ENCODE results near the gene IL13.

IL13 gene

GRCh38 chr5:132679166-132679565 lies 21.2 kb downstream of the IL13 start:
- H3K36me3 ChIP-seq (ENCODE audit: control insufficient read depth in 2 of 2, insufficient read depth in 2 of 2, low read length in 2 of 2), result no peaks in the 10 kb centered on the region
- no peaks in the 10 kb centered on the region for H3K9me3 ChIP-seq (ENCODE audit: control insufficient read depth in 2 of 2, low read length in 2 of 2)
- no peaks in the 10 kb centered on the region for H3K27me3 ChIP-seq (ENCODE audit: control insufficient read depth in 2 of 2, insufficient read depth in 2 of 2, low read length in 2 of 2)
- H3K9ac ChIP-seq (ENCODE audit: low read depth in 1 of 2, low read length in 2 of 2), result no peak overlapping the region
- no peak overlapping the region for H3K4me3 ChIP-seq (ENCODE audit: low read length in 2 of 2)
- H3K27ac ChIP-seq (ENCODE audit: low read depth in 2 of 2, low read length in 2 of 2), result no peak overlapping the region
- H3K4me1 ChIP-seq (ENCODE audit: control insufficient read depth in 2 of 2, insufficient read depth in 2 of 2, low read length in 2 of 2), result no peaks in the 10 kb centered on the region

GRCh38 chr5:132679717-132680380 lies 21.9 kb downstream of the IL13 start:
- H3K36me3 ChIP-seq (ENCODE audit: control insufficient read depth in 2 of 2, insufficient read depth in 2 of 2, low read length in 2 of 2), result no peaks in the 10 kb centered on the region
- no peaks in the 10 kb centered on the region for H3K4me1 ChIP-seq (ENCODE audit: control insufficient read depth in 2 of 2, insufficient read depth in 2 of 2, low read length in 2 of 2)
- no peak overlapping the region for H3K9ac ChIP-seq (ENCODE audit: low read depth in 1 of 2, low read length in 2 of 2)
- H3K9me3 ChIP-seq (ENCODE audit: control insufficient read depth in 2 of 2, low read length in 2 of 2), result no peaks in the 10 kb centered on the region
- no peak overlapping the region for H3K4me3 ChIP-seq (ENCODE audit: low read length in 2 of 2)
- H3K27me3 ChIP-seq (ENCODE audit: control insufficient read depth in 2 of 2, insufficient read depth in 2 of 2, low read length in 2 of 2), result no peaks in the 10 kb centered on the region
- H3K27ac ChIP-seq (ENCODE audit: low read depth in 2 of 2, low read length in 2 of 2), result no peak overlapping the region

- no peak overlapping the region for H3K4me3 ChIP-seq (ENCODE audit: low read length in 2 of 2)
- no peaks in the 10 kb centered on the region for H3K9me3 ChIP-seq (ENCODE audit: control insufficient read depth in 2 of 2, low read length in 2 of 2)
- no peak overlapping the region for H3K27ac ChIP-seq (ENCODE audit: low read depth in 2 of 2, low read length in 2 of 2)
- H3K4me1 ChIP-seq (ENCODE audit: control insufficient read depth in 2 of 2, insufficient read depth in 2 of 2, low read length in 2 of 2), result no peaks in the 10 kb centered on the region
- H3K27me3 ChIP-seq (ENCODE audit: control insufficient read depth in 2 of 2, insufficient read depth in 2 of 2, low read length in 2 of 2), result no peaks in the 10 kb centered on the region
- H3K9ac ChIP-seq (ENCODE audit: low read depth in 1 of 2, low read length in 2 of 2), result no peak overlapping the region
- no peaks in the 10 kb centered on the region for H3K36me3 ChIP-seq (ENCODE audit: control insufficient read depth in 2 of 2, insufficient read depth in 2 of 2, low read length in 2 of 2)
These were observed 23.0 kb downstream of the IL13 start for GRCh38 chr5:132680780-132681475.

GRCh38 chr5:132681476-132681831 lies 23.5 kb downstream of the IL13 start:
- Histone ChIP-seq H3K27me3 (ENCODE audit: control insufficient read depth in 2 of 2, insufficient read depth in 2 of 2, low read length in 2 of 2) (no peaks in the 10 kb centered on the region), H3K4me1 (ENCODE audit: control insufficient read depth in 2 of 2, insufficient read depth in 2 of 2, low read length in 2 of 2) (no peaks in the 10 kb centered on the region), H3K9ac (ENCODE audit: low read depth in 1 of 2, low read length in 2 of 2) (no peak overlapping the region), H3K36me3 (ENCODE audit: control insufficient read depth in 2 of 2, insufficient read depth in 2 of 2, low read length in 2 of 2) (no peaks in the 10 kb centered on the region), H3K4me3 (ENCODE audit: low read length in 2 of 2) (no peak overlapping the region), H3K9me3 (ENCODE audit: control insufficient read depth in 2 of 2, low read length in 2 of 2) (no peaks in the 10 kb centered on the region), H3K27ac (ENCODE audit: low read depth in 2 of 2, low read length in 2 of 2) (no peak overlapping the region)

- Histone ChIP-seq H3K9ac (ENCODE audit: low read depth in 1 of 2, low read length in 2 of 2) (no peak overlapping the region), H3K4me1 (ENCODE audit: control insufficient read depth in 2 of 2, insufficient read depth in 2 of 2, low read length in 2 of 2) (no peaks in the 10 kb centered on the region), H3K27ac (ENCODE audit: low read depth in 2 of 2, low read length in 2 of 2) (no peak overlapping the region), H3K27me3 (ENCODE audit: control insufficient read depth in 2 of 2, insufficient read depth in 2 of 2, low read length in 2 of 2) (no peaks in the 10 kb centered on the region), H3K36me3 (ENCODE audit: control insufficient read depth in 2 of 2, insufficient read depth in 2 of 2, low read length in 2 of 2) (no peaks in the 10 kb centered on the region), H3K4me3 (ENCODE audit: low read length in 2 of 2) (no peak overlapping the region), H3K9me3 (ENCODE audit: control insufficient read depth in 2 of 2, low read length in 2 of 2) (no peaks in the 10 kb centered on the region)
These were observed 24.0 kb downstream of the IL13 start for GRCh38 chr5:132681983-132682382.

GRCh38 chr5:132684491-132684890 lies 26.5 kb downstream of the IL13 start:
- Histone ChIP-seq H3K4me1 (ENCODE audit: control insufficient read depth in 2 of 2, insufficient read depth in 2 of 2, low read length in 2 of 2) (no peaks in the 10 kb centered on the region), H3K27me3 (ENCODE audit: control insufficient read depth in 2 of 2, insufficient read depth in 2 of 2, low read length in 2 of 2) (no peaks in the 10 kb centered on the region), H3K36me3 (ENCODE audit: control insufficient read depth in 2 of 2, insufficient read depth in 2 of 2, low read length in 2 of 2) (no peaks in the 10 kb centered on the region), H3K9me3 (ENCODE audit: control insufficient read depth in 2 of 2, low read length in 2 of 2) (no peaks in the 10 kb centered on the region), H3K4me3 (ENCODE audit: low read length in 2 of 2) (no peak overlapping the region), H3K9ac (ENCODE audit: low read depth in 1 of 2, low read length in 2 of 2) (no peak overlapping the region), H3K27ac (ENCODE audit: low read depth in 2 of 2, low read length in 2 of 2) (no peak overlapping the region)

GRCh38 chr5:132684922-132685720 lies 27.1 kb downstream of the IL13 start:
- no peaks in the 10 kb centered on the region for H3K4me1 ChIP-seq (ENCODE audit: control insufficient read depth in 2 of 2, insufficient read depth in 2 of 2, low read length in 2 of 2)
- H3K9me3 ChIP-seq (ENCODE audit: control insufficient read depth in 2 of 2, low read length in 2 of 2), result no peaks in the 10 kb centered on the region
- no peak overlapping the region for H3K9ac ChIP-seq (ENCODE audit: low read depth in 1 of 2, low read length in 2 of 2)
- no peaks in the 10 kb centered on the region for H3K27me3 ChIP-seq (ENCODE audit: control insufficient read depth in 2 of 2, insufficient read depth in 2 of 2, low read length in 2 of 2)
- H3K36me3 ChIP-seq (ENCODE audit: control insufficient read depth in 2 of 2, insufficient read depth in 2 of 2, low read length in 2 of 2), result no peaks in the 10 kb centered on the region
- no peak overlapping the region for H3K27ac ChIP-seq (ENCODE audit: low read depth in 2 of 2, low read length in 2 of 2)
- no peak overlapping the region for H3K4me3 ChIP-seq (ENCODE audit: low read length in 2 of 2)

GRCh38 chr5:132686193-132686592 lies 28.2 kb downstream of the IL13 start:
- no peak overlapping the region for H3K9ac ChIP-seq (ENCODE audit: low read depth in 1 of 2, low read length in 2 of 2)
- no peak overlapping the region for H3K27ac ChIP-seq (ENCODE audit: low read depth in 2 of 2, low read length in 2 of 2)
- no peaks in the 10 kb centered on the region for H3K36me3 ChIP-seq (ENCODE audit: control insufficient read depth in 2 of 2, insufficient read depth in 2 of 2, low read length in 2 of 2)
- no peaks in the 10 kb centered on the region for H3K9me3 ChIP-seq (ENCODE audit: control insufficient read depth in 2 of 2, low read length in 2 of 2)
- no peaks in the 10 kb centered on the region for H3K4me1 ChIP-seq (ENCODE audit: control insufficient read depth in 2 of 2, insufficient read depth in 2 of 2, low read length in 2 of 2)
- H3K27me3 ChIP-seq (ENCODE audit: control insufficient read depth in 2 of 2, insufficient read depth in 2 of 2, low read length in 2 of 2), result no peaks in the 10 kb centered on the region
- H3K4me3 ChIP-seq (ENCODE audit: low read length in 2 of 2), result no peak overlapping the region

- H3K36me3 ChIP-seq (ENCODE audit: control insufficient read depth in 2 of 2, insufficient read depth in 2 of 2, low read length in 2 of 2), result no peaks in the 10 kb centered on the region
- no peaks in the 10 kb centered on the region for H3K4me1 ChIP-seq (ENCODE audit: control insufficient read depth in 2 of 2, insufficient read depth in 2 of 2, low read length in 2 of 2)
- H3K9me3 ChIP-seq (ENCODE audit: control insufficient read depth in 2 of 2, low read length in 2 of 2), result no peaks in the 10 kb centered on the region
- no peak overlapping the region for H3K4me3 ChIP-seq (ENCODE audit: low read length in 2 of 2)
- no peak overlapping the region for H3K27ac ChIP-seq (ENCODE audit: low read depth in 2 of 2, low read length in 2 of 2)
- no peak overlapping the region for H3K9ac ChIP-seq (ENCODE audit: low read depth in 1 of 2, low read length in 2 of 2)
- H3K27me3 ChIP-seq (ENCODE audit: control insufficient read depth in 2 of 2, insufficient read depth in 2 of 2, low read length in 2 of 2), result no peaks in the 10 kb centered on the region
These were observed 30.0 kb downstream of the IL13 start for GRCh38 chr5:132687995-132688394.
